Thyroid gland (tissue), 4 donors: ENCODE results near the gene CAMTA1.

Source experiments
- POLR2A ChIP-seq, 2 donors: fragments of 450-650 bp; IDR thresholded peaks; one replicate each; pipeline ENCODE4 v1.6.1; 2017; ENCODE audit warnings: antibody characterized with exemption in 2 of 2, mild to moderate bottlenecking in 2 of 2, moderate library complexity in 1 of 2
- TF ChIP-seq, protein P1 (sequence below), 6 experiments: fragments of 200-600 bp in 3 of 6; fragments of 450-650 bp in 3 of 6; sonication (generic) in 3 of 6; IDR thresholded peaks; one replicate each; pipeline ENCODE4 v1.5.1; 2016 to 2019; ENCODE audit warnings: antibody characterized with exemption in 6 of 6, mild to moderate bottlenecking in 2 of 6, inconsistent platforms in 1 of 6, moderate library complexity in 1 of 6

DNA sequence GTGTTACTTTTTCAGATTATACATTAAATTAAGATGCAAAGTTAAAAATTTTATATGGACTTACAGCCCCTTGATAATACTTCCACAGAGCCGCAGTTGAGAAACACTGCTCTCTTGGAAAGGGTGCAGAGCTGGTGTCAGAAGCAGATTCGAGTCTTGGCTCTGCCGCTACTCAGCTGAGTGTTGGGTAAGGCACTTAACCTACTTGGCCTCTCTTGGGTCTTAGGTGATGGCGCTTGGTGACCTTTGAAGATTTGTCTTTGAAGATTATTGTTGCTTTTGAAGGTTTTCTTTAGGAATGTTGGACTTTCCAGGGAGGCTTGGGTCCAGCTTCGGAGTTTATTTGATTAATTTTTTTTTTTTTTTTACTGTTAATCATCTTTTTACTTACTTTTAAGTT lies 48.5 kb downstream of the CAMTA1 start:
- TF ChIP-seq, protein P1, sequence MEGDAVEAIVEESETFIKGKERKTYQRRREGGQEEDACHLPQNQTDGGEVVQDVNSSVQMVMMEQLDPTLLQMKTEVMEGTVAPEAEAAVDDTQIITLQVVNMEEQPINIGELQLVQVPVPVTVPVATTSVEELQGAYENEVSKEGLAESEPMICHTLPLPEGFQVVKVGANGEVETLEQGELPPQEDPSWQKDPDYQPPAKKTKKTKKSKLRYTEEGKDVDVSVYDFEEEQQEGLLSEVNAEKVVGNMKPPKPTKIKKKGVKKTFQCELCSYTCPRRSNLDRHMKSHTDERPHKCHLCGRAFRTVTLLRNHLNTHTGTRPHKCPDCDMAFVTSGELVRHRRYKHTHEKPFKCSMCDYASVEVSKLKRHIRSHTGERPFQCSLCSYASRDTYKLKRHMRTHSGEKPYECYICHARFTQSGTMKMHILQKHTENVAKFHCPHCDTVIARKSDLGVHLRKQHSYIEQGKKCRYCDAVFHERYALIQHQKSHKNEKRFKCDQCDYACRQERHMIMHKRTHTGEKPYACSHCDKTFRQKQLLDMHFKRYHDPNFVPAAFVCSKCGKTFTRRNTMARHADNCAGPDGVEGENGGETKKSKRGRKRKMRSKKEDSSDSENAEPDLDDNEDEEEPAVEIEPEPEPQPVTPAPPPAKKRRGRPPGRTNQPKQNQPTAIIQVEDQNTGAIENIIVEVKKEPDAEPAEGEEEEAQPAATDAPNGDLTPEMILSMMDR (IDR thresholded peaks at IDR 0.05) = no peak
- no peak for TF ChIP-seq POLR2A (IDR thresholded peaks at IDR 0.05)
